Glomerular visceral epithelial cell (primary cell): ENCODE data around the gene FIBP.
A peak's percentile ranks its signal among the peaks of the same experiment; 100 is the strongest.

Experiments
- DNase-seq: peaks from one replicate; pipeline ENCODE4 v3.0.0-alpha.2; 2016; ENCODE audit errors: extremely low spot score

FIBP gene

DNA sequence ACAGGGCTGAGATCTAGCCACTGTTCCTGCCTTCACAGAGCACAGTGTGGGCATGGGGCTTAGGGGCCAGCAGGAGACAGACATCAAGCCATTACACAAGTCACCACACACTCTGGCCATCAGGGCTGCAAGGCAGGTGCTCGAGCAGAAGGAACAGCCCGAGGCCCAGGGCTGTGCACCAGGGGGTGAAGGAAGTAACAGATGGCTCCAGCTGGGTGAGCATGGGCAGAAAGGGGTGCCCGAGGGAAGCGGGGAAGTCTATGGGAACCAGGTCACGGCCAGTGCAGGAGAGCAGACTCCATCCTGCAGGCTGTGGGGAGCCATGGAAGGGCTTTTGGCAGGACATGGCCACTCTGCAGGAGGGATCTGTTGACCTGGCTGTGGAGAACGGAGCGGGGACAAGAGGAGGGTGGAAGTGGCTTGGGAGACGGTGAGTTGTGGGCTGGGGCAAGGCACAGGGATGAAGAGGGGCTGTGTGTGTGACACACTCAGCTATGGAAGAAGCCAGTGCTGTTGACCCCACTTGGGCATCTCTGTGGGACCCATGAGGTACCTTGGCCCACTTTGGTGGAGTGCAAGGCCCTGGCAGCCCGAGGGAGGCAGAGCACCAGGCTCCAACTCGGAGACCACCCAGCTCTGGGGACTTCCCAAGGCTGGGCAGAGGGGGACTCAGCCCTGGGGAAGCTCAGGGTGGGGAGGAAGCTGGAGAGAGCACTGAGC is 27.0 kb upstream of the FIBP start:
- peak; percentile 75 for DNase-seq

- DNase-seq: peak; percentile 79
Observed at GRCh38 chr11:65912845-65913244, 24.6 kb upstream of the FIBP start.

- DNase-seq: peak; percentile 93
Observed at GRCh38 chr11:65911682-65912568, 23.7 kb upstream of the FIBP start.

- no peak for DNase-seq
Observed at GRCh38 chr11:65907878-65908277, 19.6 kb upstream of the FIBP start.

DNA sequence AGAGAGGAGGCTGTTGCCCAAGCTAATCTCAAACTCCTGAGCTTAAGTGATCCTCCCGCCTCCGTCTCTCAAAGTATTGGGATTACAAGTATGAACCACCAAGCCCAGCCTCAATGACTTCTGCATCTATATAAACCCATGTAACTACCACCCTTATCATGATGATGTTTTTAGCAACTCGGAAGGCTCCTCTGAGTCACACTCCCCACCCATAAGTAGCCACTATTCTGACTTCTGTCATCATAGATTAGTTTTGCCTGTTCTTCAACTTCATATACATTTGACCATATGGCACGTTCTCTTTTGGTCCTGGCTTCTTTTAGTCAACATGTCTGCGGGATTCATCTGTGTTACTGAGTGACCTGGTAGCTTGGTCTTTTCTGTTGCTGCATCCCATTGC is 18.3 kb upstream of the FIBP start:
- DNase-seq: no peak

GRCh38 chr11:65903715-65904114 is 15.4 kb upstream of the FIBP start:
- no peak for DNase-seq

DNA sequence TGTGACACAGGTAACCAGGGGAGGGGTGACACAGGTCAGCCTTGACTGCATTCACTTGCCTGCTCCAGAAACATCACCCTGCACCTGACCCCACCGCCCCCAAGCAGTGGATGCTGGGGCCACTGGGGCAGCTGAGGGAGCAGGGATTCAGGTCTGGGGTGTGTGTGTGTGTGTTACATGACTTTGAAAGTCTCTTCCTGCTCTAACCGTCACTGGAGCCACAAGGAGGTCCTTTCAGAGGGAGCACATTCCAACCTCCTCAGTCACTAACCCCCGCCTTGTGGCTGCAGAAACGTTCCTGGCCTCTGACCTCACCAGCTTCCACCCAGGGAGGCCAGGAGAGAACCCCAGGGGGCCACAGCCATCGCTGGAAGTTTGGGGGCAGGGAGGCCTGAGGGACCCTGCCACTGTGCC is 14.8 kb upstream of the FIBP start:
- peak; percentile 93 for DNase-seq

DNA sequence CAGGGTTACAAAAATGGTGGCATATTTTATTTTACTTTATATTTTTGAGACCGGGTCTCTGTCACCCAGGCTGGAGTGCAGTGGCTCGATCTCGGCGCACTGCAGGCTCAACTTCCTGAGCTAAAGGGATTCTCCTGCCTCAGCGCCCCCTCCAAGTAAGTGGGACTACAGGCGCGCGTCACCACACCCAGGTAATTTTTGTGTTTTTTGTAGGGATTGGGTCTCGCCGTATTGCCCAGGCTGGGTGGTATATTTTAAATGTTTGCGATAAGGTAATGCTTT is 12.6 kb upstream of the FIBP start:
- DNase-seq: no peak

- peak; percentile 97 for DNase-seq
Observed at GRCh38 chr11:65900125-65900898, 12.0 kb upstream of the FIBP start, which contains the start of gene FOSL1. FOSL1 (minus strand) TSS chr11:65900388; CDS start chr11:65900339, 49 bp downstream.

GRCh38 chr11:65899356-65900124 is 11.3 kb upstream of the FIBP start:
- peak; percentile 86 for DNase-seq

- no peak for DNase-seq
Observed at GRCh38 chr11:65898656-65899355, 10.5 kb upstream of the FIBP start.

GRCh38 chr11:65897020-65897471 is 8.8 kb upstream of the FIBP start:
- DNase-seq: no peak

- no peak for DNase-seq
Observed at GRCh38 chr11:65896034-65896999, 8.0 kb upstream of the FIBP start.

- DNase-seq: no peak
Observed at GRCh38 chr11:65895482-65895981, 7.3 kb upstream of the FIBP start.

GRCh38 chr11:65894034-65894591 is 5.8 kb upstream of the FIBP start:
- DNase-seq: no peak

- DNase-seq: no peak
Observed at GRCh38 chr11:65892661-65893317, 4.5 kb upstream of the FIBP start.

DNA sequence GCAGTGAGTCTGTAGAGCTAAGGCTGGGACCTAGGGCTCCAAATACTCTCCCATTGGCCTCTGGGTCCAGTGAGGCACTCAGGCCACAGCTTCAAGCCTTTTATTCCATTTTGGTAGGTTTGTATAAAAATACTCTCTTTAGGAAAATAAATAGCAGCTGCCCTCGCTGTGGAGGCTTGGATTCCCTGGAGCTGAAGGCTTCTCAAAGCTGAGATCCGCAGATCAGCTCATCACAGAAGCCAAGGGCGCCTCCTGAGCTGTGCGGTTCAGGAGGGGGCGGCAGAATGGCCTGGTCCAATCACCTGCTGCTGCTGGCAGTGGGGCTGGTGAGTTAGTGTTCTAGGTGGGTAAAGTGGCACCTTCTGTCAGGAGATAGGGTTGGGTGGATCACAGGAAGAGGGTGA is 3.9 kb upstream of the FIBP start:
- DNase-seq: peak; percentile 33
